ENCODE data around the gene PXYLP1. TPM values are rescaled to one million over a fixed set of nuclear protein-coding genes. Genes with fewer than 3 reads are reported as not detected.

PXYLP1 gene
- polyA plus RNA-seq, 1 donor from 2014 or later: 109 TPM

DNA sequence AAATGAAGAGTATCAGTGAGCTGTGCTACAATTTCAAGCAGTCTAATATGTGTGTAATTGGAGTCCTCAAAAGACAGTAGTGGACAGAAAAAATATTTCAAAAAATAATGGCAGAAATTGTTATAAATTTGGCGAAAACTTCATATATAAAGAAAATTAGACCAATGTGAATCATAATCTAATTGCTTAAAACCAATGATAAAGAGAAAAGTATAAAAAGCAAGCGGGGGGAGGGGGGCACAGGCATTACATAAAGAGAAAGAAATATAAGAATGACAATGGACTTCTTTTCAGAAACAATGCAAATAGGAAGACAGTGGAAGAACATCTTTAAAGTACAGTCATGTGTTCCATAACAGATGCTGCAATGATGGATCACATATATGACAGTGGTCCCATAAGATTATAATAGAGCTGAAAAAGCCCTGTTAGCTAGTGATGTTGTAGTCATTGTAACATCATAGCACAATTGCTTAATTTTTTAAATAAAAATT is 7.9 kb upstream of the PXYLP1 start:
- no peak overlapping the region for H3K4me2 ChIP-seq (ENCODE audit: low read length)
- TF ChIP-seq, protein P1, sequence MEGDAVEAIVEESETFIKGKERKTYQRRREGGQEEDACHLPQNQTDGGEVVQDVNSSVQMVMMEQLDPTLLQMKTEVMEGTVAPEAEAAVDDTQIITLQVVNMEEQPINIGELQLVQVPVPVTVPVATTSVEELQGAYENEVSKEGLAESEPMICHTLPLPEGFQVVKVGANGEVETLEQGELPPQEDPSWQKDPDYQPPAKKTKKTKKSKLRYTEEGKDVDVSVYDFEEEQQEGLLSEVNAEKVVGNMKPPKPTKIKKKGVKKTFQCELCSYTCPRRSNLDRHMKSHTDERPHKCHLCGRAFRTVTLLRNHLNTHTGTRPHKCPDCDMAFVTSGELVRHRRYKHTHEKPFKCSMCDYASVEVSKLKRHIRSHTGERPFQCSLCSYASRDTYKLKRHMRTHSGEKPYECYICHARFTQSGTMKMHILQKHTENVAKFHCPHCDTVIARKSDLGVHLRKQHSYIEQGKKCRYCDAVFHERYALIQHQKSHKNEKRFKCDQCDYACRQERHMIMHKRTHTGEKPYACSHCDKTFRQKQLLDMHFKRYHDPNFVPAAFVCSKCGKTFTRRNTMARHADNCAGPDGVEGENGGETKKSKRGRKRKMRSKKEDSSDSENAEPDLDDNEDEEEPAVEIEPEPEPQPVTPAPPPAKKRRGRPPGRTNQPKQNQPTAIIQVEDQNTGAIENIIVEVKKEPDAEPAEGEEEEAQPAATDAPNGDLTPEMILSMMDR (IDR thresholded peaks at IDR 0.05; ENCODE audit: poor library complexity, severe bottlenecking): no peak
- no peak for TF ChIP-seq EZH2 (IDR thresholded peaks at IDR 0.05; ENCODE audit: borderline replicate concordance, insufficient read depth, low read length, poor library complexity, severe bottlenecking)
- TF ChIP-seq RAD21 (conservative IDR thresholded peaks at IDR 0.05): no peak
- no peak for TF ChIP-seq MXI1 (conservative IDR thresholded peaks at IDR 0.05; ENCODE audit: poor library complexity, severe bottlenecking)
- TF ChIP-seq EP300 (conservative IDR thresholded peaks at IDR 0.05; ENCODE audit: poor library complexity, severe bottlenecking): no peak
- no peak for TF ChIP-seq TAF1 (IDR thresholded peaks at IDR 0.05; ENCODE audit: low read depth)
- TF ChIP-seq, protein P2, sequence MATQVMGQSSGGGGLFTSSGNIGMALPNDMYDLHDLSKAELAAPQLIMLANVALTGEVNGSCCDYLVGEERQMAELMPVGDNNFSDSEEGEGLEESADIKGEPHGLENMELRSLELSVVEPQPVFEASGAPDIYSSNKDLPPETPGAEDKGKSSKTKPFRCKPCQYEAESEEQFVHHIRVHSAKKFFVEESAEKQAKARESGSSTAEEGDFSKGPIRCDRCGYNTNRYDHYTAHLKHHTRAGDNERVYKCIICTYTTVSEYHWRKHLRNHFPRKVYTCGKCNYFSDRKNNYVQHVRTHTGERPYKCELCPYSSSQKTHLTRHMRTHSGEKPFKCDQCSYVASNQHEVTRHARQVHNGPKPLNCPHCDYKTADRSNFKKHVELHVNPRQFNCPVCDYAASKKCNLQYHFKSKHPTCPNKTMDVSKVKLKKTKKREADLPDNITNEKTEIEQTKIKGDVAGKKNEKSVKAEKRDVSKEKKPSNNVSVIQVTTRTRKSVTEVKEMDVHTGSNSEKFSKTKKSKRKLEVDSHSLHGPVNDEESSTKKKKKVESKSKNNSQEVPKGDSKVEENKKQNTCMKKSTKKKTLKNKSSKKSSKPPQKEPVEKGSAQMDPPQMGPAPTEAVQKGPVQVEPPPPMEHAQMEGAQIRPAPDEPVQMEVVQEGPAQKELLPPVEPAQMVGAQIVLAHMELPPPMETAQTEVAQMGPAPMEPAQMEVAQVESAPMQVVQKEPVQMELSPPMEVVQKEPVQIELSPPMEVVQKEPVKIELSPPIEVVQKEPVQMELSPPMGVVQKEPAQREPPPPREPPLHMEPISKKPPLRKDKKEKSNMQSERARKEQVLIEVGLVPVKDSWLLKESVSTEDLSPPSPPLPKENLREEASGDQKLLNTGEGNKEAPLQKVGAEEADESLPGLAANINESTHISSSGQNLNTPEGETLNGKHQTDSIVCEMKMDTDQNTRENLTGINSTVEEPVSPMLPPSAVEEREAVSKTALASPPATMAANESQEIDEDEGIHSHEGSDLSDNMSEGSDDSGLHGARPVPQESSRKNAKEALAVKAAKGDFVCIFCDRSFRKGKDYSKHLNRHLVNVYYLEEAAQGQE (IDR thresholded peaks at IDR 0.05; ENCODE audit: borderline replicate concordance): no peak
- no peak for TF ChIP-seq SMC3 (conservative IDR thresholded peaks at IDR 0.05; ENCODE audit: poor library complexity)
- TF ChIP-seq POLR2AphosphoS5 (IDR thresholded peaks at IDR 0.05): no peak
- H3K9ac ChIP-seq (ENCODE audit: low read length): no peak overlapping the region
- no peaks in the 10 kb centered on the region for H3K79me2 ChIP-seq (replicated peaks; ENCODE audit: insufficient read depth, low read length)
- no peaks in the 10 kb centered on the region for H3F3A ChIP-seq (ENCODE audit: insufficient read depth, low read length, poor library complexity, severe bottlenecking)
- no peaks in the 10 kb centered on the region for H3K9me3 ChIP-seq (ENCODE audit: low read length)
- no peaks in the 10 kb centered on the region for H3K9me2 ChIP-seq (ENCODE audit: insufficient read depth, low read length)
- no peaks in the 10 kb centered on the region for H3K36me3 ChIP-seq (ENCODE audit: insufficient read depth, low read length)
- H3K27me3 ChIP-seq (ENCODE audit: insufficient read depth, low read depth, low read length): no peaks in the 10 kb centered on the region
- H4K20me1 ChIP-seq (ENCODE audit: insufficient read depth): no peaks in the 10 kb centered on the region
- H2AFZ ChIP-seq (ENCODE audit: low read depth, low read length): no peak overlapping the region
- H3K27ac ChIP-seq (ENCODE audit: low read length): no peak overlapping the region
- H3K4me3 ChIP-seq (ENCODE audit: low read length): no peak overlapping the region

DNA sequence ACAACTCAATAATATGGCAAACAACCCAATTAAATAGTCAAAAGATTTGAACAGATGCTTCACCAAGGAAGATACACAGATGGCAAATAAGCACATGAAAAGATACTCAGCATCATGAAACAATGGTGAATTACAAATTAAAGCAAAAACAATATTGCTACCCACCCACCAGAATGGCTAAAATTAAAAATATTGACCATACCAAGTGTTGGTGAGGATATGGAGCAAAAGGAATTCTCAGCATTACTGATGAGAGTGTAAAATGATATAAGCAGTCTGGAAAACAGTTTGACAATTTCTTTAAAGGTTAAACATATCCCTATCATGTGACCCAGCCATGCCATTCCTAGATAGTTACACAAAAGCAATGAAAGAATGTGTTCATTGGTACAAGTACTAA is 5.7 kb upstream of the PXYLP1 start:
- no peak overlapping the region for H2AFZ ChIP-seq (ENCODE audit: low read depth, low read length)
- no peaks in the 10 kb centered on the region for H3K79me2 ChIP-seq (replicated peaks; ENCODE audit: insufficient read depth, low read length)
- H3K36me3 ChIP-seq (ENCODE audit: insufficient read depth, low read length): no peaks in the 10 kb centered on the region
- H3K9me3 ChIP-seq (ENCODE audit: low read length): no peaks in the 10 kb centered on the region
- H4K20me1 ChIP-seq (ENCODE audit: insufficient read depth): no peaks in the 10 kb centered on the region
- no peaks in the 10 kb centered on the region for H3K27me3 ChIP-seq (ENCODE audit: insufficient read depth, low read depth, low read length)
- H3K27ac ChIP-seq (ENCODE audit: low read length): no peak overlapping the region
- H3K9ac ChIP-seq (ENCODE audit: low read length): no peak overlapping the region
- H3K4me3 ChIP-seq (ENCODE audit: low read length): no peak overlapping the region
- H3F3A ChIP-seq (ENCODE audit: insufficient read depth, low read length, poor library complexity, severe bottlenecking): no peaks in the 10 kb centered on the region
- H3K4me2 ChIP-seq (ENCODE audit: low read length): no peak overlapping the region
- no peaks in the 10 kb centered on the region for H3K9me2 ChIP-seq (ENCODE audit: insufficient read depth, low read length)
- TF ChIP-seq RAD21 (conservative IDR thresholded peaks at IDR 0.05) (no peak), MXI1 (conservative IDR thresholded peaks at IDR 0.05; ENCODE audit: poor library complexity, severe bottlenecking) (no peak), TAF1 (IDR thresholded peaks at IDR 0.05; ENCODE audit: low read depth) (no peak), EP300 (conservative IDR thresholded peaks at IDR 0.05; ENCODE audit: poor library complexity, severe bottlenecking) (no peak), EZH2 (IDR thresholded peaks at IDR 0.05; ENCODE audit: borderline replicate concordance, insufficient read depth, low read length, poor library complexity, severe bottlenecking) (no peak), SMC3 (conservative IDR thresholded peaks at IDR 0.05; ENCODE audit: poor library complexity) (no peak), POLR2AphosphoS5 (IDR thresholded peaks at IDR 0.05) (no peak)
- TF ChIP-seq, protein P2 (IDR thresholded peaks at IDR 0.05; ENCODE audit: borderline replicate concordance): no peak
- TF ChIP-seq, protein P1 (IDR thresholded peaks at IDR 0.05; ENCODE audit: poor library complexity, severe bottlenecking): no peak

Measured in neural cell (in vitro differentiated cells).